OCI-LY3 (cell line): ENCODE measurements around the gene TAF1.

ENCODE experiments used
- EZH2phosphoT487 ChIP-seq: fragments of 200-600 bp; shearing (Covaris generic); IDR thresholded peaks from 2 replicates; pipeline ENCODE4 v1.6.1; 2018; ENCODE audit warnings: antibody characterized with exemption, mixed run types, low read depth
- TF ChIP-seq, protein P1 (sequence below): fragments of 200-600, 300-600 bp; sonication (generic); IDR thresholded peaks from 2 replicates; pipeline ENCODE4 v1.5.1; 2014; ENCODE audit warnings: antibody characterized with exemption, low read length, low read depth

DNA sequence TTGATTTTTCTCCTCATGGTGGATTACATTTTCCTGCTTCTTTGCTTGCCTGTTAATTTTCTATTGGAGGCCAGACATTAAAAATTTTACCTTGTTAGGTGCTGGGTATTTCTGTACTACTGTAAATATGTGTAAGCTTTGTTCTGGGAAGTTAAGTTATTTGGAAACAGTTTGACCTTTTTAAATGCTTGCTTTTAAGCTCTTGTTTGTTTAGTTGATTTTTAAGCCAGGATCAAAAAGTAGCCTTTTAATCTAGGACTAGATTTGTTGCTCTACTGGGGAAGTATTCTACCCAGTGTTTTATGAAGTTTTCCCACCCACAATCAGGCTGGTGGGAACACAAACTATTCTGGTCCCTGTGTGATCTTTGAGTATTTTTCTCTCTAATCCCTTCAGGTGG lies 121.7 kb downstream of the TAF1 start:
- TF ChIP-seq, protein P1, sequence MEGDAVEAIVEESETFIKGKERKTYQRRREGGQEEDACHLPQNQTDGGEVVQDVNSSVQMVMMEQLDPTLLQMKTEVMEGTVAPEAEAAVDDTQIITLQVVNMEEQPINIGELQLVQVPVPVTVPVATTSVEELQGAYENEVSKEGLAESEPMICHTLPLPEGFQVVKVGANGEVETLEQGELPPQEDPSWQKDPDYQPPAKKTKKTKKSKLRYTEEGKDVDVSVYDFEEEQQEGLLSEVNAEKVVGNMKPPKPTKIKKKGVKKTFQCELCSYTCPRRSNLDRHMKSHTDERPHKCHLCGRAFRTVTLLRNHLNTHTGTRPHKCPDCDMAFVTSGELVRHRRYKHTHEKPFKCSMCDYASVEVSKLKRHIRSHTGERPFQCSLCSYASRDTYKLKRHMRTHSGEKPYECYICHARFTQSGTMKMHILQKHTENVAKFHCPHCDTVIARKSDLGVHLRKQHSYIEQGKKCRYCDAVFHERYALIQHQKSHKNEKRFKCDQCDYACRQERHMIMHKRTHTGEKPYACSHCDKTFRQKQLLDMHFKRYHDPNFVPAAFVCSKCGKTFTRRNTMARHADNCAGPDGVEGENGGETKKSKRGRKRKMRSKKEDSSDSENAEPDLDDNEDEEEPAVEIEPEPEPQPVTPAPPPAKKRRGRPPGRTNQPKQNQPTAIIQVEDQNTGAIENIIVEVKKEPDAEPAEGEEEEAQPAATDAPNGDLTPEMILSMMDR = no peak
- no peak for TF ChIP-seq EZH2phosphoT487
